Measurements from ENCODE around the gene TAX1BP1. TPM values are rescaled to one million over a fixed set of nuclear protein-coding genes. Genes with fewer than 3 reads are reported as not detected.

The TAX1BP1 gene
- total and polyA plus RNA-seq, 2 of the 13 experiments (the other 11 are each of a cell fraction or from before 2014, with no cell fraction given) = 95.2 to 98.9 TPM

DNA sequence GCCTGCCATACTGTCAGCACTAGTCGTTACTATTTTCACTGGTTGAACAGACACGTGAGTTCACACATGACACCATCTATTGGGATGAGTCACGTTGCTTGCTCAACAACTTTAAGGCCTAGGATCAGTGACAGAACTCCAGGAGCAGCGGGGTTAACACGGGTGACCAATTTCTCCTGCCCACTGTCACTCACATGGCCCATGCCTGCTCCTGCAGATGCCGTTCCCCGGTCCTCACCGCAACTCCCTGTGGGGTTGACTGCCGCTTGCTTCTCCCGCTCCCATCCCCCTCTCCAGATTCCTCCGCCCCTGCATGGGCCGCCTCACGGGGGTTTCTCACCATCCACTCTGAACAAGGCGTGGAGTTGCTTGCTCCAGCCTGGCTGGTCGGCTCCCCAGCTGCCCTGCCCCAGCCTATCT is 128.2 kb downstream of the TAX1BP1 start:
- H3K9me3 ChIP-seq (ENCODE audit: low read length) = no peaks in the 10 kb centered on the region
- CTCF ChIA-PET (ENCODE audit: low intra/inter-chr PET ratio, low total read pairs) = no interaction called here
- H3K4me2 ChIP-seq (ENCODE audit: low read depth, low read length) = no peak overlapping the region
- no peak for TF ChIP-seq CCDC6 (CRISPR knock-in tag; IDR thresholded peaks at IDR 0.05)
- TF ChIP-seq FOSL2 (CRISPR knock-in tag; IDR thresholded peaks at IDR 0.05) = 0 out of 2 replicates have a peak, but pooled peaks have one; percentile 17
- FAIRE-seq (no peak), ATAC-seq (no peak), DNase-seq (ENCODE audit: low spot score) (no peak)
- no TSS peak for BruUV-seq (replicated peaks)
- POLR2A ChIA-PET = no interaction called here
- H3K79me2 ChIP-seq (ENCODE audit: insufficient read depth, low read length) = no peaks in the 10 kb centered on the region
- H3K9ac ChIP-seq (ENCODE audit: insufficient read depth, low read depth, low read length) = no peak overlapping the region
- 56% methylated on average over 13 of the region's 15 CpGs for WGBS (ENCODE audit: low lambda C conversion rate)
- H2AFZ ChIP-seq (ENCODE audit: low read length) = no peak overlapping the region
- no peaks in the 10 kb centered on the region for H3K36me3 ChIP-seq (replicated peaks in 1 of 2; ENCODE audit: control insufficient read depth in 1 of 2, insufficient read depth in 2 of 2, low read length in 2 of 2)
- H3K27ac ChIP-seq (ENCODE audit: extremely low read length, insufficient read depth, low read length) = no peak overlapping the region
- in situ Hi-C loops (cut with HindIII; ENCODE audit: extremely low pct_ligation_motif_present, low pct_unique_long_range_greater_than_20kb) (no loop called here), intact Hi-C loops (cut with micrococcal nuclease; ENCODE audit: unreplicated experiment) (no loop called here)
- peaks cover 1 to 51% of the 10 kb centered on the region in 2 experiments; a peak in 4 of 5 replicates for H3K27me3 ChIP-seq (ENCODE audit: control insufficient read depth in 1 of 2, insufficient read depth in 2 of 2, low read length in 2 of 2)
- H3K4me1 ChIP-seq (ENCODE audit: insufficient read depth, low read length) = no peaks in the 10 kb centered on the region
- no peak overlapping the region for H3K4me3 ChIP-seq (replicated peaks in 1 of 3; ENCODE audit: insufficient read depth in 1 of 3, low read depth in 2 of 3, low read length in 3 of 3)
- no peaks in the 10 kb centered on the region for H4K20me1 ChIP-seq (ENCODE audit: insufficient read depth, low read length)

DNA sequence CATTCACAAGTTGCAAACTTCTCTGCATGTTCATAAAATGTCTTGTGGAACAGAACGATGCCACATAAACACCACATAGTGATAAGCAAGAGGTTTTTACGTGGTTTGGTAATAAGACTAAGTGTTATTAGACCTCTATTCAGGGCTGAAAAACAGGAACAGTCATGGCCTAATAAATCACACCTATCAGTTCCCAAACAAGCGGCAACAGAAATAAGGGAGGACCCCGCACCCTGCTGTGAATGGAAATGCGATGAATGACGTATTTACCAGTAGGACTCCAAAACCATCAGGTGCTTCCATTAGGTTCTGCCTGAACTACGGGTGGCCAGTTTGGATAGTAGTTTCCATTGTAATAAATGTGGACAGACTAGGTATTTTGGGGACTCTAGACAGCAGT is 129.1 kb downstream of the TAX1BP1 start:
- BruUV-seq (replicated peaks) = no TSS peak
- 59% methylated on average over 7 of the region's 7 CpGs for WGBS (ENCODE audit: low lambda C conversion rate)
- Histone ChIP-seq H4K20me1 (ENCODE audit: insufficient read depth, low read length) (no peaks in the 10 kb centered on the region), H3K9me3 (ENCODE audit: low read length) (no peaks in the 10 kb centered on the region), H3K27ac (ENCODE audit: extremely low read length, insufficient read depth, low read length) (no peak overlapping the region), H2AFZ (ENCODE audit: low read length) (no peak overlapping the region), H3K4me1 (ENCODE audit: insufficient read depth, low read length) (no peaks in the 10 kb centered on the region), H3K4me2 (ENCODE audit: low read depth, low read length) (no peak overlapping the region), H3K4me3 (replicated peaks in 1 of 3; ENCODE audit: insufficient read depth in 1 of 3, low read depth in 2 of 3, low read length in 3 of 3) (no peak overlapping the region), H3K9ac (ENCODE audit: insufficient read depth, low read depth, low read length) (no peak overlapping the region), H3K27me3 (ENCODE audit: control insufficient read depth in 1 of 2, insufficient read depth in 2 of 2, low read length in 2 of 2) (peaks cover 1 to 51% of the 10 kb centered on the region in 2 experiments; a peak in 4 of 5 replicates), H3K36me3 (replicated peaks in 1 of 2; ENCODE audit: control insufficient read depth in 1 of 2, insufficient read depth in 2 of 2, low read length in 2 of 2) (no peaks in the 10 kb centered on the region), H3K79me2 (ENCODE audit: insufficient read depth, low read length) (no peaks in the 10 kb centered on the region)
- DNase-seq (ENCODE audit: low spot score) (no peak), ATAC-seq (no peak), FAIRE-seq (no peak)
- TF ChIP-seq ZC3H13 (CRISPR knock-in tag; IDR thresholded peaks at IDR 0.05) (no peak), PCBP1 (IDR thresholded peaks at IDR 0.05; ENCODE audit: borderline replicate concordance, low read depth, low read length) (no peak), GLI4 (CRISPR knock-in tag; IDR thresholded peaks at IDR 0.05; ENCODE audit: borderline replicate concordance) (no peak), ZNF709 (CRISPR knock-in tag; IDR thresholded peaks at IDR 0.05) (no peak)
- CTCF ChIA-PET (ENCODE audit: low intra/inter-chr PET ratio, low total read pairs) = no interaction called here
- in situ Hi-C loops (cut with HindIII; ENCODE audit: extremely low pct_ligation_motif_present, low pct_unique_long_range_greater_than_20kb) = no loop called here
- POLR2A ChIA-PET = no interaction called here
- intact Hi-C loops (cut with micrococcal nuclease; ENCODE audit: unreplicated experiment) = no loop called here
